ENCODE measurements around the gene GMDS.

The GMDS gene

DNA sequence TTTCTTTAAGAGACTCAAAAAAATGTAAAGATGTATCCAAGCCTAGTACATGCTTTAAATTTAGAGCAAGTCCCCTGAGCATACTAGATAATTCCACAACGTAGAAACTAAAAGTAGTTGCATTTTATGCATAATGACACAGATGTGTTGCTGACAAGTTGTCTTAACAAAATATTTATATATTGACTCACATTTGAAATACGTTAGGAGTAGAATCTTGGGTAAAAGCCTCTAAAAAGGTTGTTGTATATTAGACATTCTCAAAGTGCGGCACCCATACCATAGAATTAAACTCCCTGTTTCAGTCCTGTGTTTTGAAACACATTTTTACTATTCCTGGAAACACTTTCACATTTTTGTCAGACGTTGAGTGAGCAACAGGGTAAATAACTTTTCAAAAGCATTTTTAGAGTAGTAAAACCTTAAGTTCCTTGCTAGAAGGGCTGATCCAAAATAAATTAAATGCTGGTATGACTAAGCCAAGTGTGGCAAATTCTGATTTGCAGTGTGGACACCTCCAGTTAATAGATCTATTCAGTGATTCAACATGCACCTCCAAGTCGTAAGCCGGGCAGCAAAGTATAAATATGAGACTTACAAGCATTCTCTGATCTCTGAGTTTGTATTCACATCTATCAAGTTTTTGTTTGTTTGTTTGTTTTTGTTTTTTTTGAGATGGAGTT, 97.5 kb downstream of the GMDS start:
- Histone ChIP-seq H3K27me3 (ENCODE audit: insufficient read depth, low read length, poor library complexity, severe bottlenecking) (no peaks in the 10 kb centered on the region), H3K4me3 (ENCODE audit: low read length, poor library complexity, severe bottlenecking) (no peak overlapping the region), H3K9me3 (ENCODE audit: insufficient read depth, low read depth, low read length) (no peaks in the 10 kb centered on the region), H3K36me3 (ENCODE audit: insufficient read depth, low read length) (no peaks in the 10 kb centered on the region), H2AFZ (ENCODE audit: low read length) (no peak overlapping the region), H3K4me2 (ENCODE audit: low read depth, low read length, poor library complexity, severe bottlenecking) (no peak overlapping the region), H4K20me1 (ENCODE audit: insufficient read depth, low read length, poor library complexity, severe bottlenecking) (no peaks in the 10 kb centered on the region), H3K9me2 (replicated peaks; ENCODE audit: low read depth, low read length) (no peaks in the 10 kb centered on the region), H3K4me1 (ENCODE audit: insufficient read depth, low read length, poor library complexity, severe bottlenecking) (no peaks in the 10 kb centered on the region), H3K9ac (ENCODE audit: low read depth, low read length, poor library complexity, severe bottlenecking) (no peak overlapping the region), H3K79me2 (ENCODE audit: insufficient read depth, low read length) (no peaks in the 10 kb centered on the region), H3F3A (ENCODE audit: low read depth) (no peaks in the 10 kb centered on the region)
- TF ChIP-seq, protein P1, sequence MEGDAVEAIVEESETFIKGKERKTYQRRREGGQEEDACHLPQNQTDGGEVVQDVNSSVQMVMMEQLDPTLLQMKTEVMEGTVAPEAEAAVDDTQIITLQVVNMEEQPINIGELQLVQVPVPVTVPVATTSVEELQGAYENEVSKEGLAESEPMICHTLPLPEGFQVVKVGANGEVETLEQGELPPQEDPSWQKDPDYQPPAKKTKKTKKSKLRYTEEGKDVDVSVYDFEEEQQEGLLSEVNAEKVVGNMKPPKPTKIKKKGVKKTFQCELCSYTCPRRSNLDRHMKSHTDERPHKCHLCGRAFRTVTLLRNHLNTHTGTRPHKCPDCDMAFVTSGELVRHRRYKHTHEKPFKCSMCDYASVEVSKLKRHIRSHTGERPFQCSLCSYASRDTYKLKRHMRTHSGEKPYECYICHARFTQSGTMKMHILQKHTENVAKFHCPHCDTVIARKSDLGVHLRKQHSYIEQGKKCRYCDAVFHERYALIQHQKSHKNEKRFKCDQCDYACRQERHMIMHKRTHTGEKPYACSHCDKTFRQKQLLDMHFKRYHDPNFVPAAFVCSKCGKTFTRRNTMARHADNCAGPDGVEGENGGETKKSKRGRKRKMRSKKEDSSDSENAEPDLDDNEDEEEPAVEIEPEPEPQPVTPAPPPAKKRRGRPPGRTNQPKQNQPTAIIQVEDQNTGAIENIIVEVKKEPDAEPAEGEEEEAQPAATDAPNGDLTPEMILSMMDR (conservative IDR thresholded peaks at IDR 0.05; ENCODE audit: low read length): no peak
- TF ChIP-seq EZH2phosphoT487 (IDR thresholded peaks at IDR 0.05; ENCODE audit: borderline replicate concordance): no peak

DNA sequence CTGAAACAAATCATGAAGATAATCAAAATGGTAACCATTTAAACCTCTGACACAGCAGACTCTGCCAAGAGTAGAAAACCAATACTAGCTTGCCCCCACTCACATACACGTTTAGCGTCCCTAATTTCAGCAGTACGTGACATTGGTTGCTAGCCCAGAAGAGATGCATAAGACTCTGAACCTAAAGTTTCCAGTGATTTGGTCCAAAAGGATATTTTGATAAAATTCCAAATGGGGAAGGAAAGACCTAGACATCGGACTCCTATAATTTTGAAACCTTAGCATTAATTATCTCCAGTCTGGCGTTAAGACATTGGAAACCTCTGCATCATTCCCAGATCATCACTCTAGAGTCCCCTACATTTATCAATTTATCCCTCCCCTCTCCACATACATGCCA, 98.1 kb downstream of the GMDS start:
- Histone ChIP-seq H3K9me2 (replicated peaks; ENCODE audit: low read depth, low read length) (no peaks in the 10 kb centered on the region), H4K20me1 (ENCODE audit: insufficient read depth, low read length, poor library complexity, severe bottlenecking) (no peaks in the 10 kb centered on the region), H3K4me2 (ENCODE audit: low read depth, low read length, poor library complexity, severe bottlenecking) (no peak overlapping the region), H3K4me1 (ENCODE audit: insufficient read depth, low read length, poor library complexity, severe bottlenecking) (no peaks in the 10 kb centered on the region), H3K79me2 (ENCODE audit: insufficient read depth, low read length) (no peaks in the 10 kb centered on the region), H3F3A (ENCODE audit: low read depth) (no peaks in the 10 kb centered on the region), H3K9ac (ENCODE audit: low read depth, low read length, poor library complexity, severe bottlenecking) (no peak overlapping the region), H3K36me3 (ENCODE audit: insufficient read depth, low read length) (no peaks in the 10 kb centered on the region), H3K9me3 (ENCODE audit: insufficient read depth, low read depth, low read length) (no peaks in the 10 kb centered on the region), H3K27me3 (ENCODE audit: insufficient read depth, low read length, poor library complexity, severe bottlenecking) (no peaks in the 10 kb centered on the region), H3K4me3 (ENCODE audit: low read length, poor library complexity, severe bottlenecking) (no peak overlapping the region), H2AFZ (ENCODE audit: low read length) (no peak overlapping the region)
- TF ChIP-seq, protein P1 (conservative IDR thresholded peaks at IDR 0.05; ENCODE audit: low read length): no peak
- no peak for TF ChIP-seq EZH2phosphoT487 (IDR thresholded peaks at IDR 0.05; ENCODE audit: borderline replicate concordance)

DNA sequence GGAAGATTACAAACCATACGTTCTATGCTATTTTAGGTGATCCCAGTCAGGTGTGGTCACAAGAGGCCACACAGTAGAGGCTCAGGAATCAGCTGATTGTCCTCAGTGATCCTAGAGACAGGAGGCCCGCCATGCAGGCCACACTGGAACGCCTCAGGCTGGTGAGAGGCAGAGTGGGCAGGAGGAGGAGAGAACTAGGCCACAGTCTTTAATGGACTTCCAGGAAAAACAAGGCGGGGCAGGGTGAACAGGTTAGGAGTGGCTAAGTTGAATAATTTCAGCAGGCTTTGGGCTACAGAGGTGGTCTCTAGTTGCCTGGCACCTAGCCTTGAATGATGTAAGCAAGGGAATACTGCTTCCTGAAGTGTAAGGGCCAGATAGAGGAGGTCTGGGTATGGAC, 101.2 kb downstream of the GMDS start:
- peaks cover 28% of the 10 kb centered on the region for H3K4me1 ChIP-seq (ENCODE audit: insufficient read depth, low read length, poor library complexity, severe bottlenecking)
- H3K9ac ChIP-seq (ENCODE audit: low read depth, low read length, poor library complexity, severe bottlenecking): no peak overlapping the region
- H3K79me2 ChIP-seq (ENCODE audit: insufficient read depth, low read length): no peaks in the 10 kb centered on the region
- TF ChIP-seq, protein P1 (conservative IDR thresholded peaks at IDR 0.05; ENCODE audit: low read length): no peak
- TF ChIP-seq EZH2phosphoT487 (IDR thresholded peaks at IDR 0.05; ENCODE audit: borderline replicate concordance): no peak
- H3F3A ChIP-seq (ENCODE audit: low read depth): no peaks in the 10 kb centered on the region
- H2AFZ ChIP-seq (ENCODE audit: low read length): no peak overlapping the region
- H3K4me2 ChIP-seq (ENCODE audit: low read depth, low read length, poor library complexity, severe bottlenecking): no peak overlapping the region
- H3K27me3 ChIP-seq (ENCODE audit: insufficient read depth, low read length, poor library complexity, severe bottlenecking): no peaks in the 10 kb centered on the region
- no peaks in the 10 kb centered on the region for H4K20me1 ChIP-seq (ENCODE audit: insufficient read depth, low read length, poor library complexity, severe bottlenecking)
- H3K9me2 ChIP-seq (replicated peaks; ENCODE audit: low read depth, low read length): no peaks in the 10 kb centered on the region
- no peak overlapping the region for H3K4me3 ChIP-seq (ENCODE audit: low read length, poor library complexity, severe bottlenecking)
- no peaks in the 10 kb centered on the region for H3K9me3 ChIP-seq (ENCODE audit: insufficient read depth, low read depth, low read length)
- no peaks in the 10 kb centered on the region for H3K36me3 ChIP-seq (ENCODE audit: insufficient read depth, low read length)

All from Loucy (cell line).